Omental fat pad (tissue), 4 donors: ENCODE results near the gene NBAS. TPM values are rescaled to one million over a fixed set of nuclear protein-coding genes. Genes with fewer than 3 reads are reported as not detected.
"Not testable (repeated sequence)": the region's sequence is repeated elsewhere in the genome, so short reads cannot be mapped to it uniquely, and the experiment has no call there.

Experiments used
- ATAC-seq: fragments of 150-250 bp; one replicate; pipeline ENCODE4 v1.9.1; 2016; ENCODE audit warnings: mild to moderate bottlenecking, moderate library complexity; ENCODE audit not compliant: low FRiP score
- DNase-seq: peaks from one replicate; pipeline ENCODE4 v3.0.0-alpha.2; 2019; ENCODE audit warnings: low spot score
- total RNA-seq, 4 donors: library from RNA; depleted of rRNA; stranded (reverse); fragments of >200 nt; gene quantifications; one replicate each; pipeline ENCODE4 v1.1.0, GENCODE V29; 2016
- TF ChIP-seq, protein P1 (sequence below), 3 donors: fragments of 450-650 bp; IDR thresholded peaks; one replicate each; pipeline ENCODE4 v1.5.1; 2016 to 2017; ENCODE audit warnings: antibody characterized with exemption in 3 of 3, mild to moderate bottlenecking in 3 of 3, moderate library complexity in 2 of 3

NBAS gene
- total RNA-seq, 4 donors from 2014 or later, result 29.4 to 57.7 (median 38.2) TPM

DNA sequence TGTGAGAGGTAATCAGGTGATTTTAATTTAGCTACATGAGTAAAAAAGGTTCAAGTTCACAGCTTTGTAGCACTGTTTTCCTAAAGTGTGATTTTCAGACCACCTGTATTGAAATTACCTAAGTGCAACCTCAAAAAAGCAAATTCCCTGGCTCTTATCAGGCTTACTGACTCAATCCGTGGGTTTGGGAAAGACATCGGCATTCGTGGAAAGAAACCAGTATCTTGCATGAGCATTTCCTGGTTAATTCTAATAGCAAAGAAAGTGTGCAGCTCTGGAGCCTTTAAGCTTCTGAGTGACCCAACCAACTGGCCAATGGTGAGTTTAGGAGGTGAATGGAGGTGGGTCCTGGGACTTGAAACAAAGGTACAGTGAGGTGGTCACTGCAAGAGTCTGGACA, 300.9 kb downstream of the NBAS start:
- TF ChIP-seq, protein P1, sequence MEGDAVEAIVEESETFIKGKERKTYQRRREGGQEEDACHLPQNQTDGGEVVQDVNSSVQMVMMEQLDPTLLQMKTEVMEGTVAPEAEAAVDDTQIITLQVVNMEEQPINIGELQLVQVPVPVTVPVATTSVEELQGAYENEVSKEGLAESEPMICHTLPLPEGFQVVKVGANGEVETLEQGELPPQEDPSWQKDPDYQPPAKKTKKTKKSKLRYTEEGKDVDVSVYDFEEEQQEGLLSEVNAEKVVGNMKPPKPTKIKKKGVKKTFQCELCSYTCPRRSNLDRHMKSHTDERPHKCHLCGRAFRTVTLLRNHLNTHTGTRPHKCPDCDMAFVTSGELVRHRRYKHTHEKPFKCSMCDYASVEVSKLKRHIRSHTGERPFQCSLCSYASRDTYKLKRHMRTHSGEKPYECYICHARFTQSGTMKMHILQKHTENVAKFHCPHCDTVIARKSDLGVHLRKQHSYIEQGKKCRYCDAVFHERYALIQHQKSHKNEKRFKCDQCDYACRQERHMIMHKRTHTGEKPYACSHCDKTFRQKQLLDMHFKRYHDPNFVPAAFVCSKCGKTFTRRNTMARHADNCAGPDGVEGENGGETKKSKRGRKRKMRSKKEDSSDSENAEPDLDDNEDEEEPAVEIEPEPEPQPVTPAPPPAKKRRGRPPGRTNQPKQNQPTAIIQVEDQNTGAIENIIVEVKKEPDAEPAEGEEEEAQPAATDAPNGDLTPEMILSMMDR (IDR thresholded peaks at IDR 0.05), result no peak
- DNase-seq (no peak), ATAC-seq (no peak)

DNA sequence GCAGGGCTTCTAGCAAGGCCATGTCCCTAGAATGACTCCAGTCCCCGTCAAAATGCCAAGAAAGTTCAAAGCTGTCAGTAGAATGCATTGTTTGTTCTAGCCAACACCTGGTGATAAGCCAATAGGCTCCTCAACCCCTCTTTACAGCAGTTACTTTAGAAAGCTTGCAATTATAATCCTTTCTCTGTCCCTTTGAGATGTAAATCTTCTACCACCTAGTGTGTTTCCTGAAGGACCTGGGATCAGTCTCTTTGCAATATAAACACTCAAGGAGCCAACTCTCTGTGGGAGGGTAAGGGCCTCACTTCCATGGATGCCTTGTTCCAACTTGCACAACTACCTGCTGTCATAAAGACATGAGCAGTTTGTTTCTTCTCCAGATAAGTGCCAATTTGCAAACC, 301.8 kb downstream of the NBAS start:
- ATAC-seq, result no peak
- no peak for DNase-seq
- TF ChIP-seq, protein P1 (IDR thresholded peaks at IDR 0.05), result no peak

DNA sequence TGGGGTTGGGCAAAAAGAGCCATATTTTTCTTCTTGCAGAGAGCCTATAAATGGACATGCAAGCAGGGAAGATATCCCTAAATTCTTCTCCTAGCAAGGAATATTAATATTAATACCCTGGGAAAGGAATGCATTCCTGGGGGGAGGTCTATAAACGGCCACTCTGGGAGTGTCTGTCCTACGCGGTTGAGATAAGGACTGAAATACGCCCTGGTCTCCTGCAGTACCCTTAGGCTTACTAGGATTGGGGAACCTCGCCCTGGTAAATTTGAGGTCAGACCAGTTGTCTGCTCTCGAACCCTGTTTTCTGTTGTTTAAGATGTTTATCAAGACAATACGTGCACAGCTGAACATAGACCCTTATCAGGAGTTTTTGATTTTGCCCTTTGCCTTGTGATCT, 302.7 kb downstream of the NBAS start:
- not testable (repeated sequence) for DNase-seq, ATAC-seq

DNA sequence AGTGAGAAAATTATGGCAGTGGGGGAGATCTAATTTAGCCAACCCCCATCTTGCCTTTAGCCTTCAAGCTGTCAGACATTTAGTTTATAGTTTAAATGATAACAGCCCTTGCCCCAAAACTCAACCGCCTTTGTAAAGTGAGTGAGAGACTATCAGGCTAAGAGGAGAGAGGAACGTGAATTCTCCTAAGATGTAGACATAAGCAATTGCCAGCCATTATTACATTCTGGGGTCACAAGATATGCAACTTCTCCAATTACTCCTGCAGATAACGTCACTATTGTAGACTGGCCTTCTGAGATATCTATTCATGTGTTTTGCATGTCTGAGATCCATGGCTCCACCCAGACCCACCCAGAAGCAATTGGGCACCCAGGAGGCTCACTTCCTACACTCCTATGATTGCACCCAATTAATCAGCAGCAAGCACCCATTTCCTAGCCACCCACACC, 307.3 kb downstream of the NBAS start:
- ATAC-seq (no peak), DNase-seq (no peak)
- TF ChIP-seq, protein P1 (IDR thresholded peaks at IDR 0.05), result no peak

DNA sequence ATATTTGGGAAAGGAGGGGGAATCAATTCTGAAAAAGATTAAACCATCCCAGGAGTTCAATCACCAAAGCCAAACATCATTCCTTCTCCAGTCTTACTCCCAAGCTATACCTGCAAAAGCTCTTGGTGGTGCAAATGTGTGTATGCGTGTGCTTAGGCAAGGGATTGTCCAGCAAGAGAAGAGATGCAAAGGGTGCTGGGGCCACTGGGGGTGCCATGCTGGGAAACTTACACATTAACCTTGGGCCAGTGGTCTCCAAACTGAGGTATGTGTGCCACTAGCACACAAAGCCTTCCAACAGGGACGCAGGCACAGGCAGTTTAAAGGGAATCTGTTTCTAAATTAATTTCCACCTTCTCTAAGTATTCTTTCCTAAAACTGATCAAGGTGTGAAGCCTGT, 307.9 kb downstream of the NBAS start:
- DNase-seq, result no peak
- TF ChIP-seq, protein P1 (IDR thresholded peaks at IDR 0.05), result no peak
- no peak for ATAC-seq

DNA sequence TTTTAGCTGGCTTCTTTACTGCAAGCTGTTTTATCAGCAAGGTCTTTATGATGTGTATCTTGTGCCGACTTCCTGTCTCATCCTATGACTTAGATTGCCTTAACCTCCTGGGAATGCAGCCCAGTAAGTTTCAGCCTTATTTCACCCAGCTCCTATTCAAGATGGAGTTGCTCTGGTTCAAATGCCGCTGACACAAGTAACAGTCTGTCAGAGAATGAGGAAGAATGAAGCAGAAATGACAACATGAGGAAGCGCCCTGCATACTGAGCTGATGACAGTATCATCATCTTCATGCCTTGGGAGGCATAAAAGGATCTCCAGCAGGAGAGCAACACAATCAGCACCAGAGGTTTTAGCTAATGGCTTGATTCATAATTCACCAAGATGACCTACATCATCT, 309.4 kb downstream of the NBAS start:
- ATAC-seq (no peak), DNase-seq (no peak)
- TF ChIP-seq, protein P1 (IDR thresholded peaks at IDR 0.05), result no peak

DNA sequence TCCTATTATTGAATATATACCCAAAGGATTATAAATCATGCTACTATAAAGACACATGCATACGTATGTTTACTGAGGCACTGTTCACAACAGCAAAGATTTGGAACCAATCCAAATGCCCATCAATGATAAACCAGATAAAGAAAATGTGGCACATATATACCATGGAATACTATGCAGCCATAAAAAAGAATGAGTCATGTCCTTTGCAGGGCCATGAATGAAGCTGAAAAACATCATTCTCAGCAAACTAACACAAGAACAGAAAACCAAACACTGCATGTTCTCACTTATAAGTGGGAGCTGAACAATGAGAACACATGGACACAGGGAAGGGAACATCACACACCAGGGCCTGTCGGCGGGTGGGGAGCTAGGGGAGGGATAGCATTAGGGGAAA, 310.2 kb downstream of the NBAS start:
- not testable (repeated sequence) for ATAC-seq

DNA sequence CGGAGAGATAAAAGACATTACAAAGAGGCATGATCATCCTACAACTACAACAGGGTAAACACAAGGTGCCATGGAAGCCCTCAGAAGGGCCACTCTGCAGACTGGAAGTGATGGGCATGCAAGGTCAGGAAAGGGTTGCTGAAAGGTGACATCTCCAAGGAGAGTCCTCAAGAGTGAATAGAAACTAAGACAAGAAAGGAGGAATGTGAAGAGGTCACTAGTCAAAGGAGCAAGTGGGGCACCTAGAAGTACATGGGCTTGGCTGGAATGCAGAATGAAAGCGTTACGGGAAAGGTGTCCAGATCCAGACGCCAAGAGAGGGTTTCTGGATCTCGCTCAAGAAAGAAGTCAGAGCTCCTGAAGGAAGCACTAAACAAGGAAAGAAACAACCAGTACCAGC, 314.3 kb downstream of the NBAS start:
- ATAC-seq (no peak), DNase-seq (no peak)
- TF ChIP-seq, protein P1 (IDR thresholded peaks at IDR 0.05), result no peak

More for the DNA sequence above, 310.2 kb downstream of the NBAS start:
- DNase-seq, result not testable (repeated sequence)
